ENCODE data around the gene BCAR1. TPM values are rescaled to one million over a fixed set of nuclear protein-coding genes. Genes with fewer than 3 reads are reported as not detected.

Gene BCAR1
- total and polyA plus RNA-seq, 2 of the 13 experiments (the other 11 are each of a cell fraction or from before 2014, with no cell fraction given), result 48.1 to 51.7 TPM

GRCh38 chr16:75265911-75266701 lies 14.7 kb upstream of the BCAR1 start (continued):
- no peak for TF ChIP-seq BCLAF1 (IDR thresholded peaks at IDR 0.05)
- peak; percentile 63; the same call in 1 of the 2 replicates for TF ChIP-seq MIER3 (CRISPR knock-in tag; IDR thresholded peaks at IDR 0.05; ENCODE audit: borderline replicate concordance)
- peak; percentile 95 for TF ChIP-seq ZFP90 (CRISPR knock-in tag; IDR thresholded peaks at IDR 0.05; ENCODE audit: borderline replicate concordance)
- no peak for TF ChIP-seq ZNF549 (CRISPR knock-in tag; IDR thresholded peaks at IDR 0.05)
- 0 out of 2 replicates have a peak, but pooled peaks have one; percentile 69 for TF ChIP-seq ZNF468 (CRISPR knock-in tag; IDR thresholded peaks at IDR 0.05)
- TF ChIP-seq ZNF576 (CRISPR knock-in tag; IDR thresholded peaks at IDR 0.05), result no peak; the same call in 1 of the 2 replicates
- TF ChIP-seq AHDC1 (CRISPR knock-in tag; IDR thresholded peaks at IDR 0.05; ENCODE audit: borderline replicate concordance), result no peak
- no peak for TF ChIP-seq ZUFSP (CRISPR knock-in tag; IDR thresholded peaks at IDR 0.05; ENCODE audit: borderline replicate concordance)
- TF ChIP-seq SSRP1 (CRISPR knock-in tag; IDR thresholded peaks at IDR 0.05), result no peak
- no peak for TF ChIP-seq ZFP82 (CRISPR knock-in tag; IDR thresholded peaks at IDR 0.05; ENCODE audit: borderline replicate concordance)
- TF ChIP-seq HMGXB3 (CRISPR knock-in tag; IDR thresholded peaks at IDR 0.05; ENCODE audit: borderline replicate concordance), result no peak
- TF ChIP-seq KLF12 (CRISPR knock-in tag; IDR thresholded peaks at IDR 0.05; ENCODE audit: borderline replicate concordance), result peak; percentile 85; the same call in 1 of the 2 replicates

Data from HepG2 (cell line).